ENCODE measurements around the gene RARB.

RARB gene

GRCh38 chr3:25556447-25556846 is 128.4 kb downstream of the RARB start:
- DNase-seq, result no peak

DNA sequence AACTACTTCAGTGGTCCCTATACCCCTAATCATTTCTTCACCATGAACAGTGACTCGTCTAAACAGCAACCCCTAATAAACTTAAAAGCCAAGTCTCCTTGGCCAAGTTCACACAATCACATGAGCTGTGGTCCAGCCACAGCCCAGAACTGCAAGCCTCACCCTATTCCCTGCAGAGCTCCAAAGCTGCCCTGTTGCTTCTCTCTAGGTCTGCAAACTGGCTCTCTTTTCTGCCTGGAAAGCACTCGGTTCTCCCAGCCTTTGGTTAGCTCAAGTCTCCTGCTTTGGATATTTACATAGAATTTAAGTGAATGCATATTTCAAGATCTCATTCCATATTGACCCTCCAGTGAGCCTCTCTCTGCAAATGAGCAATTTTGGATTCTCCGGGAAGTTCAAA is 129.6 kb downstream of the RARB start:
- DNase-seq, result no peak

DNA sequence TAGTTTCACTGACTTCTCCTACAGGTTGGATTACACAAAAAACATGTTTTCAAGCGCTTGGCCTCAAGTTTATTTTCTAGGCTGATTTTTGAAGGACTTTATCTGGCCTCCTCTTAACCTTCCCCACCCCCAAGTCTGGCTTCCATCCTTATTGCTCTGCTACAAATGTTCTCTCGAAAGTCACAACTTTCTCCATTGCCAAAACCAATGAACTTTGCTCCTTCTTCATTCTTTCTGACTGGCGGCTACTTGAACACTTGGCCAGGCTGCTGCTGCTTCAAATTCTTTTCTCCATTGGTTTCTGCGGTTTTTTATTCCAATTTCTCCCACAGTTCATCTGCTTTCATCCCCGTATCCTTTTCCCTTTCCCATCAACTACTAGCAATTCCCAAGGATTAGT is 130.1 kb downstream of the RARB start:
- DNase-seq, result no peak

DNA sequence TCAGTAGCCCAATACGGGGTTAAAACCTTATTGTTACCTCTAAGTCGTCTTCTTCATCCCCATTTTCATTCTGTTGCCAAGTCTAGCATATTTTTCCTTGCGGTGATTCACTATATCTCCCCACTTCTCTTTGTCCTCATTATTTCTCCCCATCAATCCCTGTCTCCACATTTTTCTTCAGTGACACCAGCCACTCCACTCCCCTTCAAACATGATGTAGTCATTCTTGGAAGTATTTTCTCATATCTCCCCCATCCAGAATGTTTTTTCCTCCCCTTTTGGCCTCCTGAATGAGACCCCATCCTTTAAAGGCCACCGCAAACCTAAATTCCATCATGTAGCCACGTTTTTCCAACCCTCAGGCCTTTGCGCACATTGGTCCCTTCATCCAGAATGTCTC is 130.7 kb downstream of the RARB start:
- no peak for DNase-seq

DNA sequence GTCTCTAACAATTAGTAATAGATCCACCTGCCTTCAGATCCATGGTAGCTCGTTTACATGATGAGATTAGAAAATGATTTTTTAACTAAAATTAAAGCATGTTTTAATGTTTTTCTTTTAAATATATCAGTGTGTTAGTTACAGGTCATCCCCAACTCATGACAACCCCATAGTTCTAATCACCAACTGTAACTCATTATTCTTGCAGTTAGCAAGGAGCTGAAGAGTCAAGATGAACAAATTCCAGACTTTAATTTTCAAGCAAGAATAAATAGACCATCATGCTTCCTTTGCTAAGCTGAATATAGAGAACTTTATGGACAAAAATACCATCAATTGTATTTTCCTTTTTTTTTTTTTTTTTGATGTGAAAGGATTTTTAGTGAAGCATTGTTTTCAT is 135.5 kb downstream of the RARB start:
- no peak for DNase-seq

DNA sequence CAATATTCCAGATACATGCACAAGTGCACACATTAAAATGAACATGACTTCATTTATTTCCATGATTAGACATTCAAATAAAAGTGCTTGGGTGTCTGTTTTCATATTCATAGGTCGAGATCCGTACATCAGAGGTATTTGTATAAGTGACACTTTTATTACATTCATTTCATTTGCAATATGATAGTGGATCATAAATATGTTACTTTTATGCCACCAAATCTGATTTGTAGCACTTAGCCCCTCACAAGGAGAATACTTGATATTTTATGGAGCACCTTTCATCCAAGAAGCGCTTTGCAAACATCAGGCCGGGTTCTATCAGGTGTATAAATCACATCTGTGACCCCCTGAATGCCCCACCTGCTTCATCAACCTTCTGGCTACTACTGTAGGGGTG is 136.0 kb downstream of the RARB start:
- DNase-seq, result no peak

DNA sequence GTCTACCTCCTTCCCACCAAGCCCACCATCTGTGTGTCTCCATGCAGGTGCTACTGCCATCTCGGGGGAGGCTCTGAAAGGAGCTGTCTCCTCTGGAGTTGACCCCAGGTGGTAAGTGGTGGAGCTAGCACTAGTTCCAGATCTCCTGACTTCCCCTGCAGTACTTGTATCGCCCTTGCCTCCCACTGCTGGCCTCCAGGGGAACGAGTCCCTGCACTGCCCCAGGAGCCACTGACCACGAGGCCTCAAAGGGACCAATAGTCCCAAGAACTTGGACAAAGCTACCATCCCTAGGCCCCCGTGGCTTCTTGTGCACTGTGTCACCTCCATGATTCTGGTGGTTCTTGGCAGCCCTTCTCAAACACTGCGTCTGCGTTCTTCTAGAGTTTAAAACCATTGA is 137.7 kb downstream of the RARB start:
- no peak for DNase-seq

- no peak for DNase-seq
These were observed 138.4 kb downstream of the RARB start for GRCh38 chr3:25566358-25566920.

GRCh38 chr3:25567388-25567787 is 139.3 kb downstream of the RARB start:
- DNase-seq, result no peak

DNA sequence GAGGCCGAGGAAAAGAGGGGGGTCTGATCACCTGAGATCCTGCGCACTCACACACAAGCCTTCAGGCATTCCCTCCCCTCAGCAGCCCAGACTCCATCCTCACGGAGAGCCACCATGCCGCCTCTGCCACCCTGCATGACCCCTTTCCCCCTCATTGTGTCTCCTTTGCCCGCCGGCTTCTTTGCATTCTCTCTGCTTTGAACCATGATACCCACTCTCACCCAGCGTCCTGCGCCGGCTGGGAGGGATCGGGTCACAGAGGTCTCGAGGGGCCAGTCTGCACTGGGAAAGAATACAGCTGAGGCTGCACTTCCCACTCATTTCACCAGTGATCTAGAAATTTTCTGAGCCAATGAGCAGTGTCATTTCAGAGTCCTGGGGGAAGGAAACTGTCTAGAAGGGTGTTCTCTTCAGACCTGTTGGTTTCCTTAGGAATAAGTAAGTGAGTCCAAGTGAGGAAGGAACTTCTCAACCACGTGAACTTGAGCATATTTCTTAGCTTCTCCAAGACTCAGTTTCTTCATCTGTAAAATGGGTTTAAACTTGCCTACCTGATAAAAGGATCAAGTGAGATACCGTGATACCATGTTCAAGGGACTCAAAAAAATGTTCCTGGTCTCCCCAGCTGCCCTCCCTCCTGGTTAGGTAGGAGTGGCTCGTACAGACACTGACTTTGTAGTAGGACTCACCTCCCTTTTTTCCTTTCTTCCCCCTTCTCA is 139.9 kb downstream of the RARB start:
- no peak for DNase-seq

DNA sequence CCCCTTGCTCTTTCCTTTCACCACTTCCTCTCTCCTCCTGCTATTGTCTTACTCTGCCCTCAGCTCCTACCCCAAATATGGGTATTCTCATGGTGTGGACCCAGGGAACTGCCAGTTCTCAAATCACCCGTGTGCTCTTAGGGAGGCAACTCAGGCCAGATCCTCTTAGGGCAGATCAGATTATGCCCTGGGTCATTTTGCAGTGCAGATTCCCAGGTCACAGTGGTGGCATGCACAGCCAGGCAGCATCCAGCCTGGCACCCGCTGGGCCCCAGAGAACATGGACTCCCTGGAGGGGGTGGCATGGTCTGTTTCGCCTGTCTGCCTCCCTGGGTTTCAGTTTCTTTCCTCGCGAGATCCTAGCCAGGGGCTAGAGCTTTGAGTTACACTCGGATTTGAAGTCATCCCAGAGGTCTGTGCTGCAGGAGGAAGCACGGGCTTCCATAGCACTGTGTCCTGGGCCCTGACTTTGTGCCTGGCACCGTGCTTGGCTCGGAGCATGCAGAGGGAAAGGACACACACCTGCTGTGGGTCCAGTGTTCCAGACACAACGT is 140.5 kb downstream of the RARB start:
- no peak for DNase-seq

DNA sequence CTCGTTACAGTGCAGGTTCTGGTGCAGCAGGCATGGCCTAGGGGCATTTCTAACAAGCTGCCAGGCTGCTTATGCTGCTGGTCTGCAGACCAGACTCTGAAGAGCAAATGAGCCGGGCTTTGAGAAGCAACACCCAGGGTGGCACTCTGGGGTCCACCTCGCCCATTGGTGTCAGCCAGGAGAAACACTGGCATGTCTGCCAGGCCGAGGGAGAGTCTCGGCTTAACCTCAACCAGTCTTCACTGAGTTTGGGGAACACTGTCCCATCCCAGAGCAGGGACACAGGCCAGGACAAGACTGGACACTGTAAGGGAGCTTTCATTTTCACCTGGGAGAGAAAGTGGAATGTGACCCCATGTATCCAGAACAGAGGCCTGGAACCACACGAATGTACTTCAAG is 143.2 kb downstream of the RARB start:
- DNase-seq, result no peak

DNA sequence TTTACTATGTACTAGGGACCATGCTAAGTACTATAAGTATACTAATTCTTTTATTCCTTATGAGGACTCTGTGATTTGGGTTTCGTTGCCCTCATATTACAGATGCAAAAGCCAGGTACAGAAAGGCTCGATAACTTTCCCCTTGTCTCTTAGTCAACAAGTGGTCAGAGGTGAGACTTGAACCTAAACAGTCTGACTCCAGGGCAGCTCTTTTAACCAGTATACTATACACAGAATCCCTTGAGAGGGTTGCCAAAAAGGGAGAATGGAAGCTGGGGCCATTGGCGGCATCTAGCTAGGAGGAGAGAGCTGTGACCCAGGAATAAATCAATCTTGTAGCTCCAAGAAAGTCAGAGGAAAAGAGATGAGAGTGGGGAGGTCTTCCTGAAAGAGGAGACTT is 144.3 kb downstream of the RARB start:
- DNase-seq, result no peak

DNA sequence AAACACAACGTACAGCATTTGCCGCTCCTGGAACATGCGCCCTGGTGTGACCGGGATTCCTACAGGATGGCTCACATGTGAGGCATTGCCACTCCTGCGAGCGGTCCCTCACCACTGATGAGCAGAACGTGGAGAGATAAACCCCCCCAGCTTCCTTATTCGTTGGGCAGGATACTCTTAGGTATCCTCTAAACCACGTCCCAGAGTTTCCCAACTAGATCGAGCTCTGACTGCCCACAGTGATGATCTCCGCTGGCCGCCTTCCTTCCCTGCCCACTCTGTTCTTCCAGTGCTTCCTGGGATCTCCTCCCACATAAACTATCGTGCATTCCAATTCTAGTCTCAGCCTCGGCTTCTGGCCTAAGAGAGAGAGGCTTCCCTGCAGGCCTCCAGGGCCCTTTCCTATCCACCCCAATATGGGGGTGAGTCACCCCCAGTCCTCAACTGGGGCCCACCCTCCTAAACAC is 144.9 kb downstream of the RARB start:
- DNase-seq, result no peak

GRCh38 chr3:25573386-25574171 is 145.5 kb downstream of the RARB start:
- no peak for DNase-seq

- no peak for DNase-seq
These were observed 146.2 kb downstream of the RARB start for GRCh38 chr3:25574172-25574765.

GRCh38 chr3:25575001-25575400 is 146.9 kb downstream of the RARB start:
- DNase-seq, result no peak

DNA sequence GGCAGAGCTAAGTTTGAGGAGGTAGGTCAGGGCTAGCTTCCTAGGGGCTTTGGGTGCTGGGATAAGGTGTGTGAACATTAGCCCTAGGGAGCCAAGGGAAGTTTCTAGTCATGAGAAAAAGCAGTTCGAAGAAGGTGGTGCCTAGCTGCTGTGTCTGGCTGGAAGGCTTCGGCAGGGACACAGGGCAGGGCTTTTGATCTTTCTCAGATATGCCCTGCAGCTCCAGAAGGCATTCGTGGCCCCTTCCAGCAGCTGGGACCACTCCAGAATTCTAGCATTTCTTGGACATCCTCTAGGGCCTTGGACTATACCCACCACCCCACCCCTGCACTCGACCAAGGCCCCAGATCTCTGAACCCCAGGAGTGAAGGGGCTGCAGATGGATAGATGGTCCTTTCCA is 148.1 kb downstream of the RARB start:
- no peak for DNase-seq

DNA sequence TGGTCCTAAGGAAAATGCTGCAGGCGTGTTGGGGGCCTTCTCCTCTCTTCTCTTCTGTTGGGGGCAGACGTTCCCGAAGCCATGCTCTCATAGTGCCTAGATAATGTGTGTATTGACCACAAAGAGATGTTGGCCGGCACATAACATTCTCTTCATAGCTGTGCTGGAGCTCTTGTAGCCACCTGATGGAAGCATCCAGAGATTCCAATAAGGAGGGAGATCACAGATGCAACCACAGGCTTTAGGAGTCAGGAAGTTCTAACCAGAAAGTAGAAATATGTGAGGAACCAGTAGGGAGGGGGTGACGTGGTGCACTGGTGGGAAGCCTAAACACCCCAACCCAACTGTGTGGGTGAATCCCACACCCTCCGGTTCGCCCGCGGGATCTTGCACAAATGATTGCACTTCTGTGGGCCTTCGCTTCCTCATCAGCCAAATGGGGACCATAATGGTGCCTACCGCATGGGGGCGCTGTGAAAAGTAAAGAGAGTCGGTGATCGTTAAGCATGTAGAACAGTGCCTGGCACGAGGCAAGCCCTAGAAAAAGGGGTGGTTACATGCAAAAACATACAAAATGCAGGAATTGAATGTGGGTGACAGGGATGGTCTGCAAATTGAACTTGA is 148.9 kb downstream of the RARB start:
- DNase-seq, result no peak

- no peak for DNase-seq
These were observed 150.0 kb downstream of the RARB start for GRCh38 chr3:25578059-25578458.

- DNase-seq, result no peak
These were observed 152.5 kb downstream of the RARB start for GRCh38 chr3:25580534-25580933.

- no peak for DNase-seq
These were observed 153.3 kb downstream of the RARB start for GRCh38 chr3:25581335-25581734.

DNA sequence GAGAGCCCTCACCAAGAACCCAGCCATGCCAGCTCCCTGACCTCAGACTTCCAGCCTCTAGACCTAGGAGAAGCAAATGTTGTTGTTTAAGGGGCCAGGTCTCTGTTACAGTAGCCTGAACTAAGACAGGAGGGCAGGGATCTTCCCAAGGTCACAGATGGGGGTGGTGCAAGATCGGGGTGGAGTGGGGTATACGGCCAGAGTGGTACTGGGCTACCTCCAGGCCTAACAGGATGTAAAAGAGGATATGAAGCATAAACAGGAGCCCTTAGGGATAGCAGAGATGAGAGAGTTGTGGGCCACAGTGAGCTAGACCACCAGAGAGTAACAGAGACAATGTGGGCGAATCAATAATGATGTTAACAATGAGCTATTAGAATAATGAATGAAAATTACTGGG is 153.8 kb downstream of the RARB start:
- DNase-seq, result no peak

All from NCI-H2029 treated with DMSO at 0.1 percent for 48 hours (cell line).